GM21423 (cell line): ENCODE data around the gene NDUFS8.

ENCODE experiments used
- ATAC-seq: cut with Tn5 transposase; IDR thresholded peaks from one replicate; pipeline ENCODE4 v1.9.1; 2021; ENCODE audit warnings: mild to moderate bottlenecking, moderate library complexity; ENCODE audit not compliant: unreplicated experiment

The NDUFS8 gene

DNA sequence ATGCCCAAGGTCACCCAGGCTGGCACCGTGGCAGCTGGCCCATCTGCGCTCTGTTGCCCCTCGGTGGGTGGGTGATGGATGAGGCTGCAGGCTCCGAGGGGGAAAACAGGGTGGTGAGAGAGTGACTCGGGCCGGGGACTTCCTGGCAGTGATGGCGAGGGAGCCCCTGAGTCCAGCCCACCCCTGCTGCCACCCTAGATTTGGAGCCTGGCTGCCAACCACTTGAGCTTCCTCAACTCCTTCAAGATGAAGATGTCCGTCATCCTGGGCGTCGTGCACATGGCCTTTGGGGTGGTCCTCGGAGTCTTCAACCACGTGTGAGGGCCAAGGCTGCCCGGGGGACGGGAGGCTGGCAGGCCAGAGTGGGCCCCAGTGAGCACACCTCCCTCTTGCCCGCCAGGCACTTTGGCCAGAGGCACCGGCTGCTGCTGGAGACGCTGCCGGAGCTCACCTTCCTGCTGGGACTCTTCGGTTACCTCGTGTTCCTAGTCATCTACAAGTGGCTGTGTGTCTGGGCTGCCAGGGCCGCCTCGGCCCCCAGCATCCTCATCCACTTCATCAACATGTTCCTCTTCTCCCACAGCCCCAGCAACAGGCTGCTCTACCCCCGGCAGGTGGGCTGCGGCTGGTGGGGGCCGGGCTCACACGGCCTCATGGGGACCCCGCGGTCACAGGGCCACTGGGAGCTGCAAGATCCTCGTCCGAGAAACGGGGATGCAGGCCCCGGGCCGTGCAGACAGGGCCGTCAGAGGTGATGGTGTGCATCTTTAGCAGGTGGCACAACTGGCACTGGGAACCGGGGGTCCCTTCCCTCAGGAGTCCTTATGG, 18.4 kb downstream of the NDUFS8 start:
- no peak for ATAC-seq

DNA sequence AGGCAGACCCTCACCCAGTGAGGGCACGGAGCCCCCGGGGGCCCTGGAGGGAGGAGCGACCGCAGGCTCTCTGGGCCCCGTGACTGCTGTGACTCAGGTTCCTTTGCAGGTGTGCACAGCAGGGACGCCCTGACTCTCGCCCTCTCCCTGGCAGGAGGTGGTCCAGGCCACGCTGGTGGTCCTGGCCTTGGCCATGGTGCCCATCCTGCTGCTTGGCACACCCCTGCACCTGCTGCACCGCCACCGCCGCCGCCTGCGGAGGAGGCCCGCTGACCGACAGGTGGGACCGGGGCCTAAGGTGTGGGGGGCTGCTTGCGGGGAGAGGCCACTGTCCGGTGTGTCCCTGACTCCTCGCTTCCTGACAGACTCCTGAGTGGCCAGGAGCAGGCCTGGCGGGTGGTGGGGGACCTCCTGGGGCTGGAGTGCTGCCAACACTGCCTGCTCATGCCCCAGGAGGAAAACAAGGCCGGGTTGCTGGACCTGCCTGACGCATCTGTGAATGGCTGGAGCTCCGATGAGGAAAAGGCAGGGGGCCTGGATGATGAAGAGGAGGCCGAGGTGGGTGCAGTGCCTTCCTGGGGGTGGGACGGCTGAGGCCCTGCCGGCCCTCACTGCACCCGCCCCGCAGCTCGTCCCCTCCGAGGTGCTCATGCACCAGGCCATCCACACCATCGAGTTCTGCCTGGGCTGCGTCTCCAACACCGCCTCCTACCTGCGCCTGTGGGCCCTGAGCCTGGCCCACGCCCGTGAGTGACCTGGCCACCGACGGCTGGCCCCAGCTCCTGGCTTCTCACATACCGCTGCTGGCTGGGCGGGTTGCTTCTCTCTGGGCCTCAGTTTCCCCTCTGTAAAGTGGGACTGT, 19.3 kb downstream of the NDUFS8 start:
- ATAC-seq, result no peak

DNA sequence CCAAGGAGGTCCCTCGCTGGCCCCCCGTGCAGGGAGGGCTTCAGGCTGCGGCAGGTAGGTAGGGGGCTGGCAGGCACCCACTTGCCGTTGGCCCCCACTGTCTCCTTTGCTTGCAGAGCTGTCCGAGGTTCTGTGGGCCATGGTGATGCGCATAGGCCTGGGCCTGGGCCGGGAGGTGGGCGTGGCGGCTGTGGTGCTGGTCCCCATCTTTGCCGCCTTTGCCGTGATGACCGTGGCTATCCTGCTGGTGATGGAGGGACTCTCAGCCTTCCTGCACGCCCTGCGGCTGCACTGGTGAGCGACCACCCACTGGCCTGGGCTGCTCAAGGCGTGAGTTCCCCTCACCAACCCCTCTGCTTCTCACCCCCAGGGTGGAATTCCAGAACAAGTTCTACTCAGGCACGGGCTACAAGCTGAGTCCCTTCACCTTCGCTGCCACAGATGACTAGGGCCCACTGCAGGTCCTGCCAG, 19.9 kb downstream of the NDUFS8 start:
- ATAC-seq, result no peak

DNA sequence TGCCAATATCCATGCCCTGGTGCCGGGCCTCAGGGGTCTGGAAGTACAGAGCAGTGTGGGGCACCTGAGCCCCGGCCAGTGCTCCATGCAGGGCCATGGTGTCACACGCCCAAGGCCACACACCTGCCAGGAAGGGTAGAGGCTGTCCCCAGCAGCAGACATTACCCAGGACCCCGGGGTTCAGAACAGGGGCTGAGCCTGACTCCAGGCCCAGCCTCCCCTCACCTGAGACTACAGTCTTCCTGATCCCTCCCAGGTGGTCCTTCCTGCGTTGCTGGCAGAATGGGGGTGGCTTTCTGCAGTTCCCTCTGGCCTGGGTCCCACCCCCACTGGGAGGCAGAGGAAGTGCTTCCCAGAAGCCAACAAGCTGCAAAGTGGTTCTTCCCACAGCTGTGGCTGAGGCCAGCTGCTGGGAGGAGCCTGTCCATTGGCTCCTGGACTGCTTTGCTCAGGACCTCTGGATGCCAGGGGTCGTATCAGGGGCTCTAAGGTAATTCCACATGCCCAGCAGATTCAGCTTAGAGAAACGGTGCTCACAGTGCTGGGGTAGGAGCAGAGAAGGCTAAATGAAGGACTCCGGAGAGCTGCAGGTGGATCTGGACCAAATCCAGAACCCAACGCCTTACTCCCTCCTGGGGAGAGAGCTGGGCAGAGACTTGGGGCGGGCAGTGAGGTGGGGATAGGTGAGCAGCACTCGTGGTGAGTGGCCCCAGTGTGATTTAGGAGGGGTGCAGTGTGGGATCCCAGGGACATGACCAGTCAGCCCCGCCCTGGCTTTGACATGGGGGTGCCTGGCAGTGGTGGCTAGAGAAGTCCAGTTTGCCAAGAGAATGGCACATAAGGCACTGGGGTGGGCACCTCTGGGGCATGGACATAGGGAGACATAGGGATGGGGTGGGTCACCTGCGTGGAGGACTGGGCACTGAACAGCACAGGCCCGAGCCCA, 21.0 kb downstream of the NDUFS8 start:
- no peak for ATAC-seq

DNA sequence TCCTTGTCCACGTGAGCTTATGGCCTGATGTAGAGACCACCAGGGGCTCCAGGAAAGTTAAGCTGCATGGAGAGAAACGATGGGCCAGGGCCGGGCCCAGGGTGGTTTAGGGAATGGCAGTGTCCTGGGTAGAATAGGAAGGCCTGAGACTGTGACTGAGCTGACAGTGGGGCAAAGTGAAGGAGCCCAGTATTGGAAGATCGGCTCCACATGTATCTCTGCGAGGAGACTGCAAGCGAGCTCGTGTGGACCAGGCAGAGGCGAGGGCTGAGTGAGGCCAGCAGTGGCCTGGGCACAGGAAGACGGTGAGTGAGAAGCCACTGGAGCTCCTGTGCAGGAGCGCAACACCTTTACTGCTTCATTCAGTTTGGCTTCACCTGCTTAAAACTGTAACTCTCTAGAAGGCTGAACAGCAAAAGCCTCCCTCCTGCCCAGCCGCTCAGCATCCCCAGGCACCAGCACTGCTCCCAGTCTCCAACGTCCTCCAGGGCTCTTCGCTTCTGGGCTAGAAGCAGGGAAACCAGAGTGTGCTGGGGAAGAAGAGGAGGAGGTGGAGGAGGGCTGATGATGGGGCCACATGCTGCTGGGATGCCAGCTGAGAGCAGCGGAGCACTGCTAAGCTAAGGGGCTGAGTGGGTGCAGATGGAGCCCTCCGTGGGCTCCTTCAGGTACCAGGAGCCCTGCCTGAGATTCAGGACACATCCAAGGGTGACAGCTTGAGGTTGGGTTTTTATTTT, 21.8 kb downstream of the NDUFS8 start:
- ATAC-seq, result no peak

DNA sequence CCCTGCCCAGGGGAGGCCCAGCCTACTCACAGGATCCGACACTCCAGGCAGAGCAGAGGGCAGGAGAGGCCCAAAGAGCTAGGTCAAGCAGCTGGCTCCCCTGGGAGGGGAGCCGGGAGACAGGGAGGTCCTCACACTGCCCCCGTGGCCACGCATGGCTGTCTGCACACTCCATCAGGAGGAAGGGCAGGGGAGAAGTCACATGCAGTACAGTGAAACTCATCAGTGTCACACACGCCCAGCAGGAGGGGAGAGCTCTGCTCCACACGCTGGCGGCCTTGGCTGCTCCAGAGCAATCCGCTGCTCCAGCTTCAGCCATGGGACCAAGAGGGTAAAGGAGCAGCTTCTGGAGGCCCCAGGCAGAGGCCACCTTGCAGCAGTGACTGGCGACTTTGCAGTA, 22.6 kb downstream of the NDUFS8 start:
- no peak for ATAC-seq

DNA sequence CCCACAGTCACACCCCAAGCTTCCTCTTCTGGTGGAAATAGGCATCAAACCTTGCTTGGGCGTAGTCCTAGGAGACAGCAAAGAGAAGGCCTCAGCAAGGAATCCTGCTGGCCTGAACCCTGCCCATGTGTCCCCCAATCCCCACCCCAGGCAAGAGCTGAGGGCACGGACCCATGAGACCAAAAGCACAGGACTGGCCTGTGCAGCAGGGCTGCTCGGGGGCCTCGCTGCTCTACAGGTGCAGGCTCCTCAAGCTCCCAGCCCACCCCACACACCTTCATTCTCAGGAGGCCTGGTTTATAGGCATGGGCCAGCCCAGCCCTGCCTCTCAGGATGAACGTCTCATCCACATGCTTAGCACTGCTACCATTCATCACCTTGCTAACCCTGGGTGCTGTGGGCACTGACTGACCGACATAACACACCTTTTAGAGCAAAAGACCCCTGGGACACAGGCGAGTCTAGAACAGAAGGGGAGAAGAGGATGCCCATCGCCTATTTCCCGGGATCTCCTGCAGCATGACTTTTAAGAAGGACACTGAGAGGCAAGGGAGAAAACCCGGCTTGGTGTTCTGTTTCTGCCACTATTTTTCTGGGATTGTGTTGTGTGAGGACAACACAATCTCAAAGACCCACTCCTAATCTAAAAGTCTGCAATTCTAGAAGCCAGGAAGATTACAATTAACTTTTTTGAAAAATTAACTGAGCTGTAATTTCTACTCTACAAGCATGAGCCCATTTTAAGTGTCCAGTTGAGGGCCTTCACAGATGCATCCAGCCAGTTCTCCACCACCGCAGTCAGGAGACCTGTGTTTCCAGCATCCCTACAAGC, 23.7 kb downstream of the NDUFS8 start:
- ATAC-seq, result no peak

DNA sequence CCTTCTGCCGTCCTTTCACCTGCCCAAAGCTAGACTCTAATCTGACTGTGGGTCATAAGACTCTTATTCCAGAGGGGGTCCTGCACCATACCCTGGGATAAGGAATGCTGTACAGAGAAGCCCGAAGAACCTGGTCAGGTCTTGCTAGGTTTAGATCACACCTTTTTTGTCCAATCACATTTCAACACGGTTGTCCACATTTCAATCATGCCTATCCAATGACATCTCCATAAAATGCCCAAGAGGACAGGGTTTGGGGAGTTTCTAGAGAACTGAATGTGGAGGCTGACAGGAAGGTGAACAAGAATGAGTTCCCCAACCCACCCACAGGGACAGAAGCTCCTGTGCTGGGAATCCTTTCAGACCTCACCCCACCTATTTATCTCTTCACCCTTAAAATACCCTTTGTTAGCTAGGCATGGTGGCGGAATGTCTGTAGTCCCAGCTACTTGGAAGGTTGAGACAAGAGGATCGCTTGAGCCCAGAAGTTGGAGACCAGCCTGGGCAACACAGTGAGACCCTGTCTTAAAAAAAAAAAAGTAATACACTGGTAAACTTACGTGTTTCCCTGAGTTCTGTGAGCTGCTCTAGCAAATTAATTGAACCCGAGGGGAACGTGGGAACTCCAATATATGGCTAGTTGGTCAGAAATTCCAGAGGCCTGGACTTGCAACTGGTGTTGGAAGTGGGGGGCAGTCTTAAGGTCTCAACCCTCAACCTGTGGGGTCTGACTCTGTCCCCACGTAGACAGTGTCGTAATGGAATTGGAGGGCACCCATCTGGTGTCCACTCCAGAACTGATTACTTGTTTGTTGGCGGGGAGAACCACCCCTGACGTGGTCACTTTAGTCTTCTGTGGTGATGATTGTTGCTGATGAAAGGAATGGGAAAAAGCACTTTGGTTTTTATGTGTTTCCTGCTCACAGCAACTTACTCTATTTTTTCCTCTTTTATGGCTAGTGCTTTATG, 26.1 kb downstream of the NDUFS8 start:
- no peak for ATAC-seq

DNA sequence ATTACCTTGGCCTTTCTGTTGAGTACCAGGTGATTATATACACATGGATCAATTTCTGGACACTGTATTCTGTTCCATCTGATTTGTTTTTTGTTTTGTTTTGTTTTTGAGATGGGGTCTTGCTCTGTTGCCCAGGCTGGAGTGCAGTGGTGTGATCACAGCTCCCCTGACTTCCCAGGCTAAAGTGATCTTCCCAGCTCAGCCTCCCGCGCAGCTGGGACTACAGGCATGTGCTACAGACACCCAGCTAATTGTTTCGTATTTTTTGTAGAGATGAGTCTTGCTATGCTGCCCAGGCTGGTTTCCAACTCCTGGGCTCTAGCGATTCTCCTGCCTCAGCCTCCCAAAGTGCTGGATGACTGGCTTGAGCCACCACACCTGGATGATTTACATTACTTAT, 27.3 kb downstream of the NDUFS8 start:
- no peak for ATAC-seq

DNA sequence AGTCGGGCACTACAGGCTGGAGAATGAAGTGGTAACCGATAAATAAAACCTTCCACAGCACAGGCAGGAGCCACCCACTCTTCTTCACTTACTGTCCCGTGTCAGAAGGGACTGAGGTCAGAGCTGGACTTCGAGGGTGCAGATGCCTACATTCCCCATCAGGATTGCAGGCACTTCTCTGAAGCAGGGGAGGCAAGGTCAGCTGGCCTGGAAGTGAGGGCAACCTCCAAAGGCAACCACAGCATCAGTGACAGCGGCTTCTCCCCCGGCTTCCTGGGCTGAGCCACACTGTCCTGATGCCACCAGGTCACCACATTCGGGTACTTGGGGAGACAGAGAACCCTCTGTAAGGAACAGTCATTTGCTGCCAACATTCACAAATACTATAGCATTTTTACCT, 31.0 kb downstream of the NDUFS8 start:
- no peak for ATAC-seq

DNA sequence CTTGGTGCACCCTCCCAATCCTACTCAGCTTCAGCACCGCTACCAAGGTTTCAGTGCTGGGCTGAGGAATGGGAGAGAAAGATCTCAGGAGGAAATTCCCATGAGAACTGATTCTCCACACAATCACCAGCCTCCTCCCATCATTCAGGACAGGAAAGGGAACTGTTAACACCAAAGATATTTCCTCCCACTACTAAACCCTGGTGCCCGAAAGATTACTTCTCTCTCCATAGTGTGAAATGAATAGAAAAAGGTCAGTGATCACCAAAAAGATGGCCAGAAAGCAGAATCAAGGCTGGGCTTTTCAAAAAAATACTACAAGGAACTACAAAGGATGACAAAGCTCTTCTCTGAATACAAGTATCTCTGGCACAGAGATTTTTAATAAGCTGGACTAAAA, 34.4 kb downstream of the NDUFS8 start:
- ATAC-seq, result no peak

DNA sequence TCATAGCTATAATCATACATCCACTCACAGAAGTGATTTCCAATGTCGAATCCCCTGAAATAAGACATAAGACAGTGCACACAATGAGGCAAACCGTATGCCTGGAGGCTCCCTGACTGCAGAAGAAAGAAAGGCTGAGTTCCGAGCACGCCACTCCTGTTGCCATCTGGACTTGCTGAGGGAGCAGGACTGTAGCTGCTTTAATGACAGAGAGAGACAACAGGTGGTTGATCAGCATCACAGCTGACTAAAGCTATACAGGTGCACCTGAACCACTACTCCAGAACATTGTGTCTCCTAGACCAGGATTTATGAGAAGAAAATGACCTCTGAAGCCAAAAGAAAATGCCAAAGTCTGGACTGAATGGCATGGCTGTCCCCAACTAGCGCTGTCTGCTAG, 35.4 kb downstream of the NDUFS8 start:
- ATAC-seq, result no peak

DNA sequence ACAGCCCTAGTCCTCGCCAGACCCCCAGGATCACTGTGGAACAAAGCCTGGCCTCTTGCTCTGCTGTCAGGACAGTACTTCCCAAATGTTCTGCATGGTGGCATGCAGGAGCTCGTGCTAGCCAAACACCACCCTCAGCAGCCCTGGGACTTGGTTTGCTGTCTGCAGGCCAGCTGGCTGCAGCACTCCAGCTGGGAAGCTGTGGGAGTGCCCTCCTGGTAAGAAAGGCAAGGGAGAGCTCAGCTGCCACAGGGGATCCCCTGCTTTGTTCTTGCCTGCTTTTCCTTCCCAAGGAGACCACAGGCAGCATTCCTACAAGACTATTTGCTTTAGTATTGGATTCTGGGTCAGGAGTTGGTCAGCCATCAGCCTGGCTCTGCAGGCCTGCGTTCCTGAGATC, 36.3 kb downstream of the NDUFS8 start:
- ATAC-seq, result no peak

DNA sequence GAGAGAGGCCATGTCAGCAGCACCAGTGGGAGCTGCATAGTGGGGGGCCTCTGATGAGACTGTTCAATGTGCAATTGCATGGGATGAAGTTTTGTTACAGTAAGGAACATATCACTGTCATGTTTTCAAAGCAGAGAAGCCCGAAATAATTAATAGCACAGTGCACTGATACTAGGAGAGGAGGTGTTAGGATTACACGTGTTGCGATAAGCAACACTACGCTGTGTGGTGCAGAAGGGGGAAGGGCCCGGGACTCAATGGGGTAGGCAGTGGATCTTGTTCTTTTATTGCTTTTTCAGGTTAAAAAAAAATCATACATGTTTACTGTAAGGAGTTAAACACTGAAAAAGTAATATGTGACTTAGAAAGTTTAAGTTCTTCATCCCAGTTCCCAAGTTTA, 37.5 kb downstream of the NDUFS8 start:
- ATAC-seq, result no peak

DNA sequence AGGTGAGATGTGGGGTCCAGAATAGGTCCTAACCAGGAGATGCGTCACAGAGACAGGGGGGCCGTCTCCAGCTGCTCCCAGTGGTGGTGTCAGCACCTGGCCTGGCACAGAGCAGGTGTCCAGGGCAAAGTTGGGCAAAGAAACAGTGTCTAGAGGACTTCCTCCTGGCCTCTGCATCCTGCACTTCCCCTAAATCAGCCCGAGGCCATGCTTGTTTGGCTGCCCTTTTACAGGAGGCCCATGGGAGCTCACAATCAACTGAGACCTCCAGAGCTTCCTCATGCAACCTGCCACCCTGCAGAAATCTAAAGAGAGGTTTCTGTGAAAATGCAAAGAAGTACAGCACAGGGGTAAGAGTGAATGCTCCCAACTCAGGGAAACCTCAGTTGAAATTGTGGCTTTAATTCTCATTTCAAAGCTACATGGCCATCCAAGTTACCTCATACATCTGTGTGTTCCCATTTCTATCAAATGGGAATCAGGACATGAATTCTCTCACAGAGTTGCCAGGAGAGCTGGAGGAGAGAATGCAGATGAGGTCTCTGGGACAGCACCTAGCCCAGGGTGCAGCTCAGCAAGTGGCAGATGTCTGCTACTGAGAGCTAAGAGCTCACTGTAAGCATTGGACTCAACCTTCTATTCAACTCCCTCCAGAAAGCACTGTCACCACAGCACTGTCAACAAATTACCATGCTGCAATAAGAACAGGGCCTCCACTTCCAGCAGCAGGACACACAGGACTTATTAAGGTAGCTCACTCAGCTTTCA, 41.0 kb downstream of the NDUFS8 start:
- no peak for ATAC-seq

DNA sequence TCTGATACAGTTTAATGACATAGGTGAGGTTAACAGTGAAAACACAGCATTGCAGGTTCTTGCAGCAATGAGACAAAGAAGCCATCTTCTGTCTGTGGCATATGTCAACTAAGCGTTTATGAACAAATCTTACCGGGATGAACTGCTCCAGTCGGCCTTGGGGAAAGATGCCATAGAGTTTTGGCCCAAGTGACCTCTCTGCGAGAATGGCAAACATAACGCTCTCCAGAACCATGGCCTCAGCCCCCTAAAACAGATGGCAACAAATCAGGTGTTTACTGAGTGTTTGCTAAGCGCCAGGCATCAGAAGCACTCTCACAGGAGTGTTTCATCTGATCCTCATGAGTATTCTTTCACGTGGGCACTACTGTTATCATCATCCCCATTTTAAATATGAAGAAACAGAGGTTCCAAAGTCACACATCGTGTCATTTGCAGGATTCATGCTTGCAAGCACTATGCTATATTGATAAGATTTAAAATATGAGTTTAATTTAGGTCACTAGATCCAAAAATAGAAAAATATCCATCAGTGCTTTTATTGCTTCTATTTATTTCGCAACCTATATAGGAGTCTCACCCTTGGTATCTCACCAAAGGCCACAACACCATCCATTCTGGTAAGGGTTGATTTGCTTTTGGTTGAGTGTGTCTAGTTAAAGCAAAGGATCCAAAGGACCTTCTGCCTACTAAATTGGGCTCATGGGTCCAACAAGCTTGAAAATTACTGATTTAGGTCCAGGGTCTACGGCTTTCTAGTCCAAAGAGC, 44.3 kb downstream of the NDUFS8 start:
- no peak for ATAC-seq
